Pons (tissue), 1 donor: ENCODE measurements around the gene ESCO1.
A peak's percentile ranks its signal among the peaks of the same experiment; 100 is the strongest.
"Not testable (repeated sequence)": the region's sequence is repeated elsewhere in the genome, so short reads cannot be mapped to it uniquely, and the experiment has no call there.

Experiments used
- DNase-seq: peaks from one replicate; pipeline ENCODE4 v3.0.0-alpha.2; 2016; ENCODE audit warnings: low spot score

ESCO1 gene, protein sequence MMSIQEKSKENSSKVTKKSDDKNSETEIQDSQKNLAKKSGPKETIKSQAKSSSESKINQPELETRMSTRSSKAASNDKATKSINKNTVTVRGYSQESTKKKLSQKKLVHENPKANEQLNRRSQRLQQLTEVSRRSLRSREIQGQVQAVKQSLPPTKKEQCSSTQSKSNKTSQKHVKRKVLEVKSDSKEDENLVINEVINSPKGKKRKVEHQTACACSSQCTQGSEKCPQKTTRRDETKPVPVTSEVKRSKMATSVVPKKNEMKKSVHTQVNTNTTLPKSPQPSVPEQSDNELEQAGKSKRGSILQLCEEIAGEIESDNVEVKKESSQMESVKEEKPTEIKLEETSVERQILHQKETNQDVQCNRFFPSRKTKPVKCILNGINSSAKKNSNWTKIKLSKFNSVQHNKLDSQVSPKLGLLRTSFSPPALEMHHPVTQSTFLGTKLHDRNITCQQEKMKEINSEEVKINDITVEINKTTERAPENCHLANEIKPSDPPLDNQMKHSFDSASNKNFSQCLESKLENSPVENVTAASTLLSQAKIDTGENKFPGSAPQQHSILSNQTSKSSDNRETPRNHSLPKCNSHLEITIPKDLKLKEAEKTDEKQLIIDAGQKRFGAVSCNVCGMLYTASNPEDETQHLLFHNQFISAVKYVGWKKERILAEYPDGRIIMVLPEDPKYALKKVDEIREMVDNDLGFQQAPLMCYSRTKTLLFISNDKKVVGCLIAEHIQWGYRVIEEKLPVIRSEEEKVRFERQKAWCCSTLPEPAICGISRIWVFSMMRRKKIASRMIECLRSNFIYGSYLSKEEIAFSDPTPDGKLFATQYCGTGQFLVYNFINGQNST

DNA sequence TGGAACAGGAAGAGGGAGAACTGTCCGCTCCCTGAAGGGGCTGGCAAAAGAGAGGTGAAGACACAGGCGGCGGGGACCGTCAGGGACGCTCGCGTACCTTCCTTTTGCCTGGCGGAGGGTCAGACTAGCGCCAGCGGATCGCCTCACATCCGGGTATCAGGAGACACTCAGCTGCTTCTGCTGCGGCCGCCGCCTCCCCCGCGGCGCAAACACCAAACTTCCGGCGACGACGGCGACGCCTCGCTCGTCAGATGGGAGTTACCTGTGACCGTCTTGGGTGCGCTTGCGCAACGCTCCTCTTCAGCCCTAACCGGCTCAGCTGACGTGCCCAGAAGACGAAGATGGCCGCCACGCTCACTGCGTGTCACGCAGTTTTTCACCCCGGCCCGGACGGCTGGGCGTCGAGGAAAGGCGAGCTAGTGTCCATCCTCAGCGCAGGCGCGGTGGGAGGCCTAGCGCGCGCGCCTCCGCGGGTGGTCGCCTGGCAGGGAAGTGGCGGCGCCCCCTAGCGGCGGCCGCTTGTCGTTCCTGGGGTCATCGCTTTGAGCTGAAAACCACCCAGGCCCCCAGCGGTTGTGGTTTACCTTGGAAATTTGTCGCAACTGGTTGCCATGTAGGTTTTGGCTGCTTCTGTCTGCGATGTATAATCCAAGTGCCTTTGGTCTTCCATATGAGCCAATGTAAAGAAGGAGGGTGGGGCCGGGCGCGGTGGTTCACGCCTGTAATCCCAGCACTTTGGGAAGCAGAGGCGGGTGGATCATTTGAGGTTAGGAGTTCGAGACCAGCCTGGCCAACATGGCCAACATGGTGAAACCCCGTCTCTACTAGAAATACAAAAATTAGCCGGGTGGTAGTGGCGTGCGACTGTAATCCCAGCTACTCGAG, at the start of gene ESCO1:
Gene ESCO1 (minus strand): TSS at position 179 of the 885 bp plus-strand sequence. CDS start 25,861 bp downstream, outside the sequence.
- peak; percentile 92 for DNase-seq

DNA sequence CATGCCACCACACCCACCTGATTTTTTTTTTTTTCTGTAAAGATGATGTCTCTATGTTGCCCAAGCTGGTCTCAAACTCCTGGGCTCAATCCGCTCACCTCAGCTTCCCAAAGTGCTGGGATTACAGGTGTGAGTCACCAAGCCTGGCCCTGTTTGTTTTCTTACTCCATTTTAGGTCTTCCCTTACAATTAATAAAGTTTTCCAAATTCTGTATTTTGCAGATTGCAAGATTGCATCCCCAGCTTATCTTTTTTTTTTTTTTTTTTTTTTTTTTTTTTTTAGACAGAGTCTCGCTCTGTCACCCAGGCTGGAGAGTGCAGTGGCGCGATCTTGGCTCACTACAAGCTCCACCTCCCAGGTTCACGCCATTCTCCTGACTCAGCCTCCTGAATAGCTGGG, 39.9 kb upstream of the ESCO1 start:
- not testable (repeated sequence) for DNase-seq

DNA sequence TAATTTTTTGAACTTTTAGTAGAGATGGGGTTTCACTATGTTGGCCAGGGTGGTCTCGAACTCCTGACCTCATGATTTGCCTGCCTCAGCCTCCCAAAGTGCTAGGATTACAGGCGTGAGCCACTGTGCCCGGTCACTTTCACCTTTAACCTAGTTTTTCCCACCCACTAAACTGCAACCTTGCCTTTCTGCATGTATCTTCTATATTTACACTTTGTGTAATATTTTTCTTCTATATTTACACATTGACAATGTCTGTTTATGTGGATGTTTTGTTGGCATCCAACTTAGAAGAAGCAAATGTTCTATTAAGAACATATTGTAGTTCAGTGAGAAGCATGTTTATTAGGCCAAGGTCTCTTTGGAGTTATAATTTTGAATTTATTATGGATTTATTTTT, 38.3 kb upstream of the ESCO1 start:
- DNase-seq, result no peak

DNA sequence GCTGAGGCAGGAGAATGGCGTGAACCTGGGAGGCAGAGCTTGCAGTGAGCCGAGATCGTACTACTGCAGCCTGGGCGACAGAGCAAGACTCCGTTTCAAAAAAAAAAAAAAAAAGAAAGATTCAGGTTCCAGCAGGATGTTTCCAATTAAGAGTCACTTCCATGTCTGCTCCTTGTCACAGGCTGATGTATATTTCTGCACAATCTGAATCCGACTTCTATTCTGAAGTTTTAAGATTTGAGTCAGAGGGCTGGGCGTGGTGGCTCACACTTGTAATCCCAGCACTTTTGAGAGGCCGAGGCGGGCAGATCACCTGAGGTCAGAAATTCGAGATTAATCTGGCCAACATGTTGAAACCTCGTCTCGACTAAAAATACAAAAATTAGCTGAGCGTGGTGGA, 36.3 kb upstream of the ESCO1 start:
- DNase-seq, result no peak

DNA sequence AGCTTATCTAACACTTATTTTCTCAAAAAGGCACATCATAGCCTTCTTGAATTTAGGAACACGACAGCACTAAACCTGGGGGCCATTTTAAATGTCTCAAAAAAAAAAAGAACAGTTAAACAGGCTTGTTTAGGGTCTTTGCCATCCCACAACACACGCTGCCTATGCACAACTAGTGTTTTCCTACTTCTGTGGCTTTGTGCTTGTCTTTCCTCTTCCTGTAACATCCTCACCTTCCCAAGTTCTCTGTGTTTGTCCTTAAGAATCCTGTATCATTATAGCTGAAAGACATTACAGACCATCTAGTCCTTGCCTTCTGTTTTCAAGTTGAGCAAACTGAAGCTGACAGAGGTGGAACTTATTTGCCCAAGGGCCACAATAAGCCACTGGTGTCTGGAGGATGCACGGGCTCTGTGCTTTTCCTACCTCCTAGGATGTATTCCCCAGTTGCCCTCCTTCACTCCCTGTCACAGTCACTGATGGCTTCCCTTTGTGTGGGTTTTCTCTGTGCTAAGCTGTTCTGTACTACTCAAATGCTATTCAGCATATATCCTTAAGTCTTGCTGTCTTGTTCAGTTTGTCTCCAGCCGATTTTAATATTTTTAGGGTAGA, 34.2 kb upstream of the ESCO1 start:
- no peak for DNase-seq

DNA sequence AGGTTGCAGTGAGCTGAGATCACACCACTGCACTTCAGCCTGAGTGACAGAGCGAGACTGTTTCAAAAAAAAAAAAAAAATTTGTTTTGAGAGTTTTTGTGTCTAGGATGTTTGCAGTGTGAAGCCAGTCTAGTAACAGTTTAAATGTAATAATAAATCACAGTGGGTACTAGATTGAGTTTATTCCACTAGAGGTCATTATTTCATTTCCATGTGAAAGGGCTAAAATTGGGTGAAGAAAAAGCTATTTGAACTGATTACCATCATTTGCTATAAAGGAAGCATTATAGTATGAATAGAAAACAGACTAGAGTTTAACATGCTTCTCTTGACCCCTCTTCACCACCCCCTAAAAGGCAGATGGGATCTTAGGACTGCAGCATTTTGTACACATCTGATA, 31.9 kb upstream of the ESCO1 start:
- DNase-seq, result peak; percentile 37

DNA sequence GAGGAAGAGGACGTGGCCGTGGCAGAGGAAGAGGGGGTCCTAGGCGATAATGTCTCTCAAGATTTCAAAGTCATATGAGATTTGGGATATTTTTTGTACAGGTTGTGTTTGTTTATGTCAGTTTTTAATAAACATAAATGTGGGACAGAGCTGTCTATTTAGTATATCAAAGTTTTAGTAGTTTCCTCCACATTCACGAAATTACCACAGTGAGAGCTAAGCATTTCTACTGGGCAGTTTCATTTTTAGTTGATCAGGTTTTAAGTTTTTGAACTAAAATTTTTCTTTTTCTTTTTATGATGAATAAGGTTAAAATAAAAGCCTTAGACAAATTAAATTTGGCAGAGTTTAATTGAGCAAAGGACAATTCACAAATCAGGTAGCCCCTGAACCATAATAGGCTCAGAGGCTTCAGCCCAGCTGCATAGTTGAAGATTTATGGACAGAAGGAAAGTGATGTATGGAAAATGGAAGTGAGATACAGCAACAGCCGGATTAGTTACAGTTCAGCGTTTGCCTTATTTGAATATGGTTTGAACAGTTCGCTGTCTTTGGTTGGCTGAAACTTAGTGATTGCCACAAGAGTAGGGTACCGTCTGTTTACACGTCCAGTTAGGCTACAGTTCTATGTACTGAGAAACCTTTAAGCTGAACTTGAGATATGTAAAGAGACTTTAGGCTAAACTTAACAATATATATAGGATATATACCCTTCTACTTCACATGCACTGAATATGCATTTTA, 28.8 kb upstream of the ESCO1 start:
- no peak for DNase-seq

DNA sequence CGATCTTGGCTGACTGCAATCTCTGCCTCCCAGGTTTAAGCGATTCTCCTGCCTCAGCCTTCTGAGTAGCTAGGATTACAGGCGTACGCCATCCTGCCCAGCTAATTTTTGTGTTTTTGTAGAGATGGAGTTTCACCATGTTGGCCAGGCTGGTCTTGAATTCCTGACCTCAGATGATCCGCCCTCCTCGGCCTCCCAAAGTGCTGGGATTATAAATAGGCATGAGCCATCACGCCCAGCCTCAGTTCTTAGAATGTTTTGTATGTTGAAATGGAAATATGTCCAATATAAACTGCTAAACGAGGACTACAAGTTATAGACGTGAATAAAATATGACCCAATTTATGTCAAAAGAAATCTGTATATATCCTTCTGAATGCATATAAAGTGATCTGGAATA, 21.1 kb upstream of the ESCO1 start:
- DNase-seq, result not testable (repeated sequence)

DNA sequence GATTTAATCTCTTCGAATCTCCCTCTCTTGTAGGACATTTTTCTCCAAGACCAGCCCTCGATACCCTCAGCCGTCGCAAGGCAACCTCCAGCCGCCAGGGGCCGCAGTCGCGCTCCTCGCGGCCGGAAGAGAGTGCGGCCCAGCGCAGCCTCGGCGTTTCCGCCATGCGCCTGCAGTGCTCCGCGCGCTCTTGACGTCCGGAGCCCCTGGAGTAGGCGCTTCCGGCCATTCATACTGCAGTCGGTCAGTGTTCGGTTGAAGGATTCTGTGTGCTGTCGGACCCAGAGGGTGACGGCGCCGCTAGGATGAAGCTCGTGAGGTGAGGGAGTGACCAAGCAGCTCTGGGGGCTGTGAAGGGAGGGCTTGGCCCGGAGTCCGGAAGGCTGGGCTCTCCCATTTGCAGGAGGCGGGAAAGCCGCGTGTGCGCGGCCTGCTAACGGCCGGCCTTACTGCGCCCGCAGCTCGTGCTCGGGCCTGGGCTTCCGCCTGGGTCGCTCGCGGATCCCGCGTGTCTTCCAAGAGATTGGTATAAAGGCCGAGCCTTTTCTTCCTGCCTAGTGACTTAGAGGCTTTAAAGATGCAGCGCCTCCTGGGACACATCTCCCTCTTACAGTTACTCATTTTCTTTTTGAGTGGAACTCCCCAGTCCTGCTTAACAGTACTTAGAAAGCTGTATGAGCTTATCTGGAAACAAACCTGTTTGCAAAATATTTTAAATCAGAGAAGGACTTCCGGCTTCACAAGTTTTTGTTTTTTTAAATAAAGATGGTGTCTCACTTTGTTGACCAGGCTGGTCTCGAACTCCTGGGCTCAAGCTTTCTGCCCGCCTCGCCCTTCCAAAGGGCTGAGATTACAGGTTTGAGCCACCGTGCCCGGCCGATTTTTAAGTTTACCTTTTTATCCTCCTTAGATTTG, 11.9 kb upstream of the ESCO1 start, which contains the start of gene SNRPD1:
Gene SNRPD1 (plus strand): TSS at position 190 of the 915 bp plus-strand sequence. CDS start 116 bp downstream, at position 306.
- DNase-seq, result peak; percentile 83

DNA sequence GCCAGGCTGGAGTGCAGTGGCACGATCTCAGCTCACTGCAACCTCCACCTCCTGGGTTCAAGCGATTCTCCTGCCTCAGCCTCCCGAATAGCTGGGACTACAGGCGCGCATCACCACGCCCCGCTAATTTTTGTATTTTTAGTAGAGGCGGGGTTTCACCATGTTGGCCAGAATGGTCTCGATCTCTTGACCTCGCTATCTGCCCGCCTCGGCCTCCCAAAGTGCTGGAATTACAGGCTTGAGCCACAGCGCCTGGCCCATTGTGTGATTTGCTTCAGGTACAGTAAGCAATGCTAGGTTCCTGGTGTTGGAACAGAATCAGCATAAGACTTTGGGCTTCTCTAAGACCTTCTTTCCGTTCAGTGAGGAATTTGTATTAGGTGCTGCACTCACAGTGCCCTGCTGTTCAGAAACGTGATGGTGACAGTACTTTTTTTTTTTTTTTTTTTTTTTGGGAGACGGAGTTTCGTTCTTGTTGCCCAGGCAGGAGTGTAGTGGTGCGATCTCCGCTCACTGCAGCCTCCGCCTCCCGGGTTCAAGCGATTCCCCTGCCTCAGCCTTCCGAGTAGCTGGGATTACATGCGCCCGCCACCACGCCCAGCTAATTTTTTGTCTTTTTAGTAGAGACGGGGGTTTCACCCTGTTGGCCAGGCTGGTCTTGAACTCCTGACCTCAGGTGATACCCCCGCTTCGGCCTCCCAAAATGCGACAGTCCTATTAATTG, 11.1 kb upstream of the ESCO1 start:
- DNase-seq, result not testable (repeated sequence)

DNA sequence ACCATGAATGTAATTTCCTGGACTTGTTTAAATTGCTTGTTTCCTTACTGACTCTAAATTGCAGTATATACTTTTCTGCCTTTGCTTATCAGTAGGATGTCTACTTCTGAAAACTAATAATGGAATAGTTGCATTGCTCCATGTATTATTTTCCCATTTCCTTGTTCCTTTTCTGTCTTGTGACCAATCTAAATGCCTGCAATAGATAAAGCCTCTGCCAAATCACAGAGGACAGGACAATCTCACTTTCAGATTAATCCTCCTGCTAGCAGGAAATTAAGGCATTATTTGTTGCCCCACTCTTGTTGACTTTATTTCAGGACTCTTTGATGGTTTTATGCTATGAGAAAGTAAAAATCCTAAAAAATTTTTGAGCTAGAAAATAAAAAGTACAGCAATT, 4.7 kb upstream of the ESCO1 start:
- DNase-seq, result no peak

DNA sequence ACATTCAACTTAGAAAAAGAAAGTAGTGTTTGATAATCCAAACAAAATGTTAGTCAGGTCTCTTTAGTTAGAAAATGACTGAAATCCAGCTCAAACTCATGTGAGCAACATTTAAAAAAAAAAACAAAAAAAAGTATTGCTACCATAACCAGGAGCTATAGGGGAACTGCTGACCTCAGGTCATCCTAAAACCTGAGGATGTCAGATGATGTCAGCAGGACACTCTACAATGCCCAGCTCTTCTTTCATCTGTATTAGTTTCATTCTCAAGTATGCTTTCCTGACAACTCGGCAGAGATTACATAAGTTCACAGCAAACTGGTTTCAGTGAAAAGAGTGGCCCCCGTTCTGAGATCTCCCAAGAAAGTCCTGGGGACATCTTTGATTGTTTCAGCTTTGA, 4.2 kb upstream of the ESCO1 start:
- DNase-seq, result no peak

DNA sequence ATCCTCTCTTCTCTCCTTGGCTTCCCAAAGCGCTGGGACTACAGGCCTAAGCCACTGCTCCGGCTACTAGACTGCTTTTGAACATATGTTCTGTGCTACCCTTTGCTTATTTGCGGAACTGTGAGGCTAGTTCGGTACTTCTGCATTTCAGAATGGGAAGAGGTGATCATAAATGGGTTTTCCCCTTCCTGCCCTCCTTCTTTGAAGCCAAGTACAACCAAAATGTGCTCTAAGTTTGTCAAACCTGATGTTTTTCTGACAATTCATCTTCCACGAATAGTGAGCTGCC, 1.7 kb upstream of the ESCO1 start:
- peak; percentile 63 for DNase-seq

DNA sequence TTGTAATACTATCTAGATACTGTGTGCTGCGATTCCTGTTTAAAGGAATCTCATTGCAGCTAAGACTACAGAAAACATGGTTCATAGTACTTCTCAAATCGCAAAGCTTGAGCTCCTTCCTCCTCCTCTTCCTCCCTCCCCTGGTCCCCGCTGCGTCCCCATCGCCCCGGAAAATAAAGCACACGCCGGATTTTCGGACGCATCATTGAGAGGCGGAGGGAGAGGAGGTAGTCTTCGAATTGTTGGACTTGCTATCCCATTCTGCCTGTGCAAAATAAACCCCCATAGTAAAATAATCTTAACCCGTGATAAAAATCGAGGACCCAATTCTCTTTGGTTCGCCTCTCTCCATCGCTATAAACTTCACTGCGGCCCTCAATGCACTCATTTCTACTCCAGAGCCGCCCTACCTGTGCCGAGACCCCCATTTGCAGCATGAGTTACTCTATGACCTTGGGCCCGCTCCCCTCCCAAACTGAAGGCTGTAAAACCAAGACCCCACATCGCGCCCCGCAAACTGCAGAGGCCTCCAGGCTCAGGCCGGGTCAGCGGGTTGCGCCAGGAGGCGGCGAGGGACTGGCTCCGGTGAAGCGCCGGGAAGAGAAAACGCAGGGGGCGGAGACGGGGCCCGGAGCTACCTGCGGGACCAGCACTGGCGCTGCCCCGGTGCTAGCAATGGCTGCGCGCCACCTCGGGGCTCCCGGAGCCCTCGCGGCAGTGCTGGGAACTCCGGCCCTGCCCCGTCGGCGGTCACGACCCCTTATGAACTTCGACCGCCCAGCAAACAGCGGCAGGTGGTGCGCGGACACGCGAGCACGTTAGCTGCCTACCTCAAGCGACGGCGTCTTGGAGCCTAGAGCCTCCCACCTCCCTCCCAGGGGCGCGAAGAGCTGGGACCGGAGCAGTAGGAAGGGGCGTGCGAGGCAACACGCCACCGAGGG, 649 bp downstream of the ESCO1 start:
- DNase-seq, result peak; percentile 11

DNA sequence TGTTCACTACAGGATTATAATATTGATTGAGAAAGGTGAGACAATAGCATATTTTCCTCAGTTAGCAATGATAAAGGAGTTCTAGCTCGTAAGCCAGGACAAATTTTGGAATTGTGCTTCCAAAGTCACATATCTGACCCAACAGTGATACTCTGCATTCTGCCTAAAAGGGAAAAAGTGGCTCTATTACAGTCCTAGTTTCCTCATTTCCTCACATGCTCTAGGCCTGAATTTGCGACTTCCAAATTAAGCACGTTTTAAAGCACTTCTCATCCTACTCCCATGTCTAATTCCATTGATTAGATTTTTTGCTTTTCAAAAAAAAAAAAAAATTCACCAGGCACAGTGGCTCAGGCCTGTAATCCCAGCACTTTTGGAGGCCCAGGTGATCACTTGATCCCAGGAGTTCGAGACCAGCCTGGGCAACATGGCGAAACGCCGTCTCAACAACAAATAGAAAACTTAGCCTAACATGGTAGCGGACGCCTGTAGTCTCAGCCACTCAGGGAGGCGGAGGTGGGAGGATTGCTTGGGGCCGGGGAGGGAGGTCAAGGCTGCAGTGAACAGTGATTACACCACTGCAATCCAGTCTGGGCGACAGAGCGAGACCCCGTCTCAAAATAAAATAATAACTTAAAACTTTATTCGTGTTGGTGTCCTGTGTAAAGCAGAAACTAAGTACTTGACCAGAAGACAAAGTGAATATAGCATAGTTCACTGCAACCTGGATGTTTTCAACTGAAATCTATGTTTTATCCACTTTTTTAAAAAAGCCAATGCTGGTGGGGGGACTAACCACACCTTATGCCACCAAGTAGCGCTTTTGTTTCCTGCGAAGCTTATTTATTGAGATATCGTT, 1.5 kb downstream of the ESCO1 start:
- no peak for DNase-seq

DNA sequence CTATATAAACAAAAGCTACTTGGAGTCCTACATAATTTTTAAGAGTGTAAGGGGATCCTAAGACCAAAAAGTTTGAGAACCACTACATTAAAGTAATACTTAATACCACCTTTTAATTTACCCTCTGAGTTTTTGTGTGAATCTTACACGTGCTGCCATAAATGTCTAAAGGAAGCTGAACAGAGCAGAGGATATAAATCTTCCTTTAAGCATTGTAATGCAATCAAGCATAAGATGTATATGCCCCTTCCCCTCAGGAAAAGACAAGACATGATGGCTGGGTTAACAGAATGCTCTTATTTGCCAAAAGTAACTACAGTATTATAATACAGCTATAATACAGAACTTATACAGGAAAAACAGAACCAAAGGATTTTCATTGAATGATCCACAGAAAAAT, 2.9 kb downstream of the ESCO1 start:
- no peak for DNase-seq
